GM18867 (cell line): ENCODE data around the gene SMIM45.

Experiments used
- ATAC-seq: cut with Tn5 transposase; IDR thresholded peaks from one replicate; pipeline ENCODE4 v1.9.1; 2021; ENCODE audit warnings: mild to moderate bottlenecking, moderate library complexity; ENCODE audit not compliant: unreplicated experiment

Gene SMIM45

DNA sequence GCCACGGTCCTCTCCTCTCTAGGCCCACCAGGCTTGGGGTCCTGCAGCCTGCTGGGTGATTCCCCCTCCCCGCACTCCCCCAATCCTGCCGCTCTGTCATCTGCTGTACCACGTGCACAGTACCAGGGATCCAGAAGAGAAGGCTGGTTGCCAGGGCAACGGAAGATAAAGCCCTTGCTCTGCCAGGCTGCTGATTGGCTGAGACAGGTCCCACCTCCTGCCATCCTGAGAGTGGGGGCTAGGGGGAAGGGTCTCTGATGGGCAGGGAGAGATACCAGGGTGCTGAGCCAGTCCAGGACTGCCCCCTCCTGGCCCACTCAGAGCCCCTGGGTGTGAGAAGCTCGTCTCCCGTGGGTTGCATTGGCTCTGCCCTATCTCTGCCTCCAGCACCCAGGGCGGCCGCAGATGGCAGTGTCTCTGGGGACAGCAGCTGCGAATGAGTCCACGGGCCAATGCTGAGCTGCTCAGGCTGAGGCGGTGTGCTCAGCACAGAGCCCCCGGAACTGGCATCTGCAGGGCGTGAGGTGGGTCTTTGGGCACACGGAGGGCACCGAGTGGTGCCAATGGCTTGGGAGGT is at the start of gene SMIM45:
TSS of gene SMIM45 (plus strand) at position 253 of the 577 bp plus-strand sequence.
- ATAC-seq: no peak

DNA sequence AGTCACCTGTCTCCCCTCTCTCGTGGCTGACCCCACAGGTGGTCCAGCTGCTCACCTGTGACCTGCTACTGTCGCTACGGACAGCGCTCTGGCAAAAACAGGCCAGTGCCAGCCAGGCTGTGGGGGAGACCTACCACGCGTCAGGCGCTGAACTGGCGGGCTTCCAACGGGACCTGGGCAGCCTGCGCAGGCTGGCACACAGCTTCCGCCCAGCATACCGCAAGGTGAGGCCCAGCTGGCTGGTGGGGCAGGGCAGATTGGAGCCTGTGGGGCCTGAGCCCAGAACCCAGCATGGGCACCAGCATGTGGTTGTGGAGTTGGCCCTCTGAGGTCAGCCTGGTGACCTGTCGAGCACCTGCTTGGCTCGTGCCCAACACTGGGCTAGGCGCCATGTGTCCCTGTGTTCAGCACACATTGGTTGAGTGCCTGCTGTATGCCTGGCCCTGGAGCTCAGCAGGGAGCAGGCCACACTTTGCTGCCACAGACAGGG is 49.0 kb upstream of the SMIM45 start:
- ATAC-seq: no peak

DNA sequence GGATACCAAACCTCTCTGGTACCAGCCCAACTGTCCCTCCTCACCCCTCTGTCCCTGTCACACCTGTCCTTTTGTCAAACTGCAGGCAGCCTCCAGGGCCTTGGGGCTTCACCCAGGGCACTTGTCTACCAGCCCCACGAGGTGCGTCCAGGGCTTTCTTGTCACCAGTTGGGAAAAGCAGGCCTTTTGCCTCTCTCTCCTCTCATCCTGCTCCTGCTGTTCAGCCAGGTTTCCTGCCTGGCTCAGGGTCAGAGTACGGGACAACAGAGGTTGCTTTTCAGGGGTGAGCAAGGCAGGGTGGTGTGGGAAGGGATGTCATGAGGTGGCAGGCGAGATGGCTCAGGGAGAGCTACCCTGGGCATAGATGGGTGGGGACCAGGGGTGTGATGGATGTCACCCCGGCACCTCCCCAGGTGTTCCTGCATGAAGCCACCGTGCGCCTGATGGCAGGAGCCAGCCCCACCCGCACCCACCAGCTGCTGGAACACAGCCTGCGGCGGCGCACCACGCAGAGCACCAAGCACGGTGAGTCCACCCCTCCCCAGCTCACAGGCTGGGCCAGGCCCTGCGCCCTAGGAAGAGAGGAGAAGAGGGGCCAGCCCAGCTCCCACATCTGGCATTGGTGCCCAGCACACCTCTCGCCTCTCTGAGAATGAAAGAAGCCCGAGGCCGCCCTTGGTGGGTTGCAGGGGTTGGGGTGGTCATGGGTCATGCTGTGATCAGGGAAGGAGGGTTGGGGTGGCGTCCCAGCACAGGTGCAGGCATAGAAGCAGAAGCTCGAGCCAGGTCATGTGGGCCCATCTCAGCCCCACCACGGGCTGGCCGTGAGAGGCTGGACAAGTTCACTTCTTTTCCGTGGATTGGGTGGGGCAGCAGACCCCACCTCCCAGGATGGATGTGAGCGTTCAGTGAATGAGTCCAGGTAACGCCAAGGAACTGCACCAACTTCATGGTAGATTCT is 47.2 kb upstream of the SMIM45 start:
- ATAC-seq: no peak

DNA sequence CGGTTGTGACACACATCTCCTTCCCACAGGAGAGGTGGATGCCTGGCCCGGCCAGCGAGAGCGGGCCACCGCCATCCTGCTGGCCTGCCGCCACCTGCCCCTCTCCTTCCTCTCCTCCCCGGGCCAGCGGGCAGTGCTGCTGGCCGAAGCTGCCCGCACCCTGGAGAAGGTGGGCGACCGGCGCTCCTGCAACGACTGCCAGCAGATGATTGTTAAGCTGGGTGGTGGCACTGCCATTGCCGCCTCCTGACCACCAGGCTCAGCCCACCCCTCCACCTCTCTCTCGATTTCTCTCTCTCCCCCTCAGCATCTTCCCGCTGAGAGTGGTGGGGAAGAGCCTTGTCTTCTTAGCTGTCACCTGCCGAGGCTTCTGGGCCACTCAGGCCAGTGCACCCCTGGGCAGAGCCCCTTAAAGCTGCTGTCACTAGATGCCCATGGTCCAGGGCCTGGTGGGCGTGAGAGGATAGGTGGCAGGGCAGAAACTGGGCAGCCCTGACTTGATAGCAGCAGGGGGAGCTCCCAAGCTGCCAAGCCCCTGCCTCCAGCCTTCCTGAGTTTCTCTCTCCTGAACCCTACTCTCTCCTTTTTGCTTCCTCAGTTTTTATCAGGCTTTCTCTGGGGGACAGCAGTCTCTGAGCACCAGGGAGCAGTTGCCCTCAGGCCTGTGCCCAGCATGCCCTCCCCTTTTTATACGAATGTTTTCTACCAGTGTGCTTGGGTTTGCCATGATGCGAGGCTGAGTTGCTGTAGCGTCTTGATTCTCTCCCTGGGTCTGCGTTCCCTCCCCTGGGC is 46.3 kb upstream of the SMIM45 start:
- no peak for ATAC-seq

DNA sequence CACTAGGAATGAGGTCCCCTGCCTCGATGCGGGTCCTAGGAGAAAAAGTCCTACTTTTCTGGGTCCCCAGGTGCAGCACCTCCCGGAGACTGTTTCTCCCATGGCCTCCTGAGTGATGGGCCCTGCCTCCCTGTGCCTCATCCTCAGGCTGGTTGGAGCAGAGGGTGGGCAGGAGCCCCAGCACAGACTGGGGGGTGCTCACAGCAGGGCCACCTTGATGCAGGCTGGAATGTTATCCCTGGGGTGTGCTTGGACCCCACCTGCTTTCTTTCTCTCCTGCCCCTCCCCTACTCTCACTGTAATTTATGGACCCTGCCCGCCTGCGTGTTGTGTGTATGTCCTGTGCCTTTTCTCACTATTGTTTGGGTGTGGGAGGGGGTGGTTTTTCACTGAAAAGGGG is 45.1 kb upstream of the SMIM45 start:
- no peak for ATAC-seq

DNA sequence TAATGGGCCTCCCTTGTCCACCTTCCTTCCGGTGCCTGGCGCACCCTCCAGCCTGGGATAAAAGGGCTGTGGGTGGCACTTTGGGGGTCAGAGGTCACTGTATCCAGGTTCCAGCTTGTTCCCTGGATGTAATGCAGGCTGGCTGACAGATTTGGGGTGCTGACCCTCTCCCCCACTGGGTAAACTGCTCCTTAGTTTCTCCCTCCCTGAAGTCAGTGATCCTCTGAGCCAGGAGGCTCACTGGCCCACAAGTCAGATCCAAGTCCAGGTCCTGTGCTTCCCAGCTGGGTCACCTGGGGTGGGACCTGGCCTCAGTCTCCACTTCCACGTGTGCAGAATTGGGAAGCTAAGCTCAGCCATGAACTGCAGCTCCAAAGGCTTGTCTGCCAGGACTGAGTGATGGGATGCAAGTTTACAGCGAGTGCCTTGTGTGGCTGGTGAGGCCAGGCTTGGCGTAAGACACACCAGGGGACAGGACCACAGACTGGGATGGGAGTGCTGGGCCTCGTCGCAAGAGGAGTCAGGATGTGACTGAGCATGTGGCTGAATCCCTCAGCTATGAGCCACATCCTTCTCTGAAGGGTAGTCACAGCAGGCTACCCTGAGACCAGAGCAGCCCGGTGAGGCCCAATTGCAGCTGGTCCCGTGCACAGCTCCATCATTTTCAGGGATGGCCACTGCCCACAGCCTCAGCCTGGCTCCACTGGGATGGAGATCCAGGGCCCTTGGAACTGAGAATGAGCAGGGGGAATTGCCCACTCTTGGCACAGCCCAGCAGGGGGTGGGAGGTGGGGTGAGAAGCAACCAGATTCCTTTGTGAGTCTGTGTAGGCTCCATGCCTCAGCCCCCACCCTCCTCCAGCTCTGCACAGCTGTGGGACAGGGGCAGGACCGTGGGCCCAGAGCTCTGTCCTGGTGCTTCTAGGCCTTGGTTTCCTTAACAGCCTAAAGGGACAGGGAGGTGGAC is 44.2 kb upstream of the SMIM45 start:
- ATAC-seq: no peak

DNA sequence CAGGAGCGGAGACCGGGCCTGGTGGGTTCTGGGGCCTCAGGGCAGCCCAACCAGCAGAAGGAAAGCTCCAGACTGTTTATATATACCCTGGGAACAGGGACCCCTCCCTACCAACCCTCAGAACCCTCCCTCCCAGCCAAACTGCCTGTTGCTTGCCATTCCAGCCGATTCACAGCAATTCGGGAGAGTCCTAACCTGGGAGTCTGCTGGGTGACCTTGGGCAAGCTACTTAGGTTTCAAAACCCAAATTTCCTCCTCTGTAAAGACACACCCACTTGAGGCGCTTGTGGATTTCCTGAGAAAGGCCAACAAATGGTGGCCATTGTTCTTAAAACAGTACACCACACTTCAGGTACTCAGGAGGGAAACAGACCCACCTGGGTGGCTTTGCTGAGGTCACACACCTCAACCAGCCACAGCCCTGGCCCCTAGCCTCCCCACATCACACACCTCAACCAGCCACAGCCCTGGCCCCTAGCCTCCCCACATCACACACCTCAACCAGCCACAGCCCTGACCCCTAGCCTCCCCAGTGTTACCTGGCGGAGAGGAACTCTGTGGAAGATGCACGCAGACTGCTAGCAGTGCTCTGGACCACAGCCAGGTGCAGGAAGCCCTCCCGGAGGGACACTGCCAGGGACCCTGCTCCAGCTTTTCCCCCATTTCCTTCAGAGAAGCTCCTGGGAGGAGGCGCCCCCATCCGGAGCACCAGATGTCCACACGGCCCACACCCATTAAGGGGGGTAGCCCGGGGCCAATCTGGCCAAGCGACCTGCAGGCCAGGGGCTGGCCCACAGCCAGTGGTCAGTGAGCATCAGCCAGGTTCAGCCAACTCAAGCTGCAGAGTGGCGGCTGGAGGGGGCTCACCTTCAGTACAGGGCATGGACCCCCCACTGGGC is 43.3 kb upstream of the SMIM45 start:
- ATAC-seq: no peak

DNA sequence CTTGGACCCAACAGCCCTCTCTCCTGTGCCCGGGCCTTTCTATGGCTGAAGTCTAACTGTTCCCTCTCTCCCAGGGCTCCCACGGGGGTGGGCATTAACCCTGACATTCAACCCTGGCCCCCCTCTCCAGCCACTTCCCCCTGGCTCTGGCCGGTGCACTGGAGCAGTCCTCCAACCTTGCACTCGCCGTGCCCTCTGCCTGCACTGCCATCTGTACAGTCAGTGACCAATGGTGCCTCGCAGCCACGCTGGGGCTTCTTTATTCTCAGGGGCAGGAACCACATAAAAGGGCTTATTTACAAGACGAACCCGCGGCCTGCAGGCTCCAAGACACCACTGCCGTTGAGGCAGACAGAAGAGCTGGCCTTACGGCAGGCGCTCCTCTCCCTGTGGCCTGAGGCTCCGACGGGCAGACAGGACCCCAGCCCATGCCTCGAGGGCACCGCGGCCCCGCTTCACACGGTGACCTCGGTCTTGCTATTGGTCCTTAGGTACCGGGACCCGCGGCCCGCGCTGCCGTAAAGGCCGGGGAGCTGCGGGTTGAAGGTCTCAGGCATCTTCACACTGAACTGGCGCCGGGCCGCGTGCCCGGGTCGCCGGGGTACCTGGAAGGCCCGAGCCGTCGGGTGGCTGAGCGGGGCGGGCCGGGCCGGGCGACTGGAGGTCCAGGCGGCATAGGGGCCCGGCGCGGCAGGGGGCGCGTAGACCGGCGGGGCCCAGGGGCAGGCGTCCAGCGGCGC is 42.5 kb upstream of the SMIM45 start:
- no peak for ATAC-seq

DNA sequence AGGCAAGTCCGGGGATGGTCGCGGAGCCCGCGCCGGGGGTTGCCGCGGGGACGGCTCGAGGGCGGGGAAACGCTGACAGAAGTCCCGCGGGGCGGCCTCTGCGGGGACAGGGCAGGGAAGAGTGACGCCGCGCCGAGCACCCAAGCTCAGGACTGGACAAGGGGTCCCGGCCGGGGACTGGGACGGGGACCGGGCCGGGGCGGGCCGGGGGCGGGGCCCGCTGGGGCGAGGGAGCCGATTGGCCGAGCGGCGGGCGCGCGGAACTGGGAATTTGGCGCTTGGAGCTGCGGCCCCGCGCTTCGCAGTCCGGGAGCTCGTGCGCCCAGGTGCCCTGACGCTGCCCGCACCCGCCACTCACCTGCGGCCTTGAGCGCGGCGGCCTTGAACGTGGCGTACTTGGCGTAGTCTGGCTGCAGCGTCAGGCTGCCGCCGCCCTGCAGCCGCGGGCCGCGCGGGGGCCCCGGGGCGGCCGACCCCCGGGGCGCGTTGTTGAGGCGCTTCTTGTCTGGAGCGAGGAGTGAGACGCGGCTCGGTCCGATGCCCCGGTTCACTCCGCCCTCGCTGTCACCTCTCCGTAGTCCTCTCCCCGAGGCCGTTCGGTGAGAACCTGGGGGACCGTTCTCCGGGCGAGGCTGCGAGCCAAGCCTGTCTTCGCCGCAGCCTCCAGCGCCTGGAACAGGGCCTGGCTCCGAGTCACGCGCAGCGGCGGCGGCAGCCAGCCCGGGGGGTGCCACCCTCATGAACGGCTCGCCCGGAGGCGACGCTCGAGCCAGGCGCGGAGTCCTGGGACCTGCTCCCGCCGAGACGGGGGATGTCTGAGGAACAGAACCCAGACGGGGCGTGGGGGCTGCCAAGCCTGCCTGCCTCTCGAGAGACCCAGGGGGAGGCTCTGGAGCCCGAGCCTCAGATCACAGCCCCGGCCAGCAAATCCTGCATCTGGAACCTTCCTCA is 41.6 kb upstream of the SMIM45 start:
- ATAC-seq: no peak

DNA sequence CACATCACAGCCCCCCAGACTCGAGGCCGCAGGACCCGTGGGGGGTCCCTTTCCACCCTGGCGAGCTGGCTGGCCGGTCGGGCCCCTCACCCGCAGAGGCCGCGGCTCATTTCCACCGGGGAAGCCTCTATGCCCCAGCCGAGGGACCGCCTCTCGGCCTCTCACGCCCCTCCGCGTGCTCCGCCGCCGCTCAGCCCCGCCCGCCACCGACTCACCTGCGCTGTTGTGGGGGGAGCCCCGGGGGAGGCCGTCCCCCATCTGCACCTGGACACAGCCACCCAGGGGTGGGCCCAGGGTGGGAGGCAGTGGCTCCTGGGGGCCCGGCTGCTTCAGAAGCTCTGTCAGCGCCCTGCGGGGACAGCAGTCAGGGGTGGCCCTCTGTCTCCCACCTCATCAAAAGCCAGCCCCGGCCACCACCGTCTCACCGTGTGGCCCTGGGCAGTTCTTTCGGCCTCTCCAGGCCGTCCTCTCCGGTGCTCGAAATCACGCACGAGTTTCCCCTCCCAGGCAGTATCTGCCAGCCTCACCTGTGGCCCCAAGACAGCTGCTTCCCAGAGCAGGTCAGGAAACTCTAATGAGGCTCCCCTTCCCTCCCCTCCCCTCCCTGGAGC is 40.8 kb upstream of the SMIM45 start:
- no peak for ATAC-seq

DNA sequence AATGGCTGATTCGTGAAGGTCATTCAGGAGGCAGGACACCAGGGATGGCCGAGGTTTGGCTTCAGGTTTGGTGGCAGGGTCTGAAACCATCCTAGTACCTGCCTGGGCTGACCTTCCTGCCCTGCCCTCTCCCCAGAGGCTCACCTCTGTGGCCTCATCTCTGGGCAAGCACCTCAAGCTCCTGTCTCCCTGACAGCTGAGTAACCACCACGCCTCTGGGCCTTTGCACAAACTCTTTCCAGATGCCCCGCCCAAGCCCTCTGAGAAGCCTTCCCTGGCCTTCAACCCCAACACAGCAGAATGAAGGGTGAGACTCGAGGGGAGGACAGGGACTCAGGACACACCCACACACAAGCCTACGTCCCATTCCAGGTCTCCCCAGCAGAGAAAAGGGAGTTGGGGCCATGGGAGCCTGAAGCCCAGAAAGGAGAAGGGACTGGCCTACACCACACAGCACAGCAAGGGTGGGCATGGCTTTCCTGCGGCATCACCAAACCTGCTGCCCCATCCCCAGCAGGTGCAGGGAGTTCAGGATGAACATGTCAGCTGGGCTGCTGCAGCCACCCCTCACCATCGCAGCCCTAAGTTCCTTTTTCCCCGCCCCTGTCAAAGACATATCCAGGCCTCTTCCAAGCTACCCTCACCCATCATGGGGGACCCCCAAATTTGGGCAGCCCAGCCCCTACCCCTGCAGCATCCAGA is 39.5 kb upstream of the SMIM45 start:
- no peak for ATAC-seq

DNA sequence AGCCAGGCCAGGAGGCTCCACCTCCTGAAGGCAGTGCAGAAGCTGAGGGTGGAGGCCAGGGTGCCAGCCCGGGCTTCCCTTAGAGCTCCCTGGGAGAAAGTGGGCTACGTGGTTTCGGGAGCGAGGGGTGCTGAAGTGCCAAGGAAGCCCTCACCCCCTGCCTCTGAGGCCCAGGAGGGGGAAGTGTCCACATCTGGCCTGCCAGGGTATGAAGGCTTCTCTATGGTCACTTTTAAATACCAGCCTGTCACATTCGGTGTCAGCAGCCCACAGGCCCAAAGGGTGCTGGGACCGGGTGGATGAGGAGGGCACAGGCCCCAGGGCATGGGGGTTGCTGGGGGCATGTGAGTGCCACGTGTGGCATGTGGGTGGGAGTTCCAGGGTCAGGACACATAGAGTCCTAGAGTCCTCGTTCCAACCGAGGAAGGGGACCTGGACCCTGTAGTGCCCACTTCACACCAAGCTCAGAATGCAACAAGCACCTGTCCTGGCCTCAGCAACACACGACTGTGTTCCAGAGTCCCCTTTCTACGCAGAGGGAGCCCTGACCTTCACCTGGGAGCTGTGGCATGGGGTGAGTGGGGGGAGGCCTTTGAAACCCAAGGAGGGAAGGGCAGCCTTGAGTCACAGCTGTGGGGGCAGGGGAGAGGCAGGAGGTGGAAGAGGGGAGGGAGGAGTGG is 38.8 kb upstream of the SMIM45 start:
- no peak for ATAC-seq

DNA sequence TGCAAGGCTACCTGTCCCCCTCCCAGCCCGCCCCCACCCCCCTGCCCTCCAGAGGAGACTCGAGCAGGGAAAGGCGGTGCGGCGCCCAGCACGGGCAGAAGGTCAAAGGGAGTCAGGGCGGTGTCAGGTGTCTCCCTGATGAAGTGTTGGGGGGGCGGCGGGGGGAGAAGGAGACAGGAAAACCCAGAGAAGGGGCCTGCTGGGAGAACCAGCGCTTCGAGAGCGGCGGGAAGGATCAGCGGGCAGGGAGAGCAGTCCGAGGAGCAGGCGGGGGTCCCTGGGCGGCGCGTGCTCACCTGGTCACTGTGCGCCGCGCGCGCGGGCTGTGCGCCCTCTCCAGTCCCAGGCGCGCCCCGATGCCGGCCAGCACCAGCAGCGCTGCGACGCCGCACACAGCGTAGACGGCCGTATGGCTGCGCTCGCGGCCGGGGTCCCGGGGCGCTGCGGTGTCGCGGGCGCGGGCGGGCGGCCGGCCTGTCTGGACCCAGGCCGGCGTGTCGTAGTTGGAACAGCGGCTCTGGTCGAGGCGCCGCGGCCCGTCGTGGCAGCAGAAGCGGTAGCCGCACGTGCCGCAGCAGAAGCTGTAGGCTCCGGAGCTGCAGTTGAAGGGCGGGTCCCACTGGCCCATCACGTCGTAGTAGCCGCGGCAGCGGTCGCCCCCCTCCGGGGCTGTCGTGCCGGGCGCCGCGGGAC is 38.0 kb upstream of the SMIM45 start:
- ATAC-seq: no peak

DNA sequence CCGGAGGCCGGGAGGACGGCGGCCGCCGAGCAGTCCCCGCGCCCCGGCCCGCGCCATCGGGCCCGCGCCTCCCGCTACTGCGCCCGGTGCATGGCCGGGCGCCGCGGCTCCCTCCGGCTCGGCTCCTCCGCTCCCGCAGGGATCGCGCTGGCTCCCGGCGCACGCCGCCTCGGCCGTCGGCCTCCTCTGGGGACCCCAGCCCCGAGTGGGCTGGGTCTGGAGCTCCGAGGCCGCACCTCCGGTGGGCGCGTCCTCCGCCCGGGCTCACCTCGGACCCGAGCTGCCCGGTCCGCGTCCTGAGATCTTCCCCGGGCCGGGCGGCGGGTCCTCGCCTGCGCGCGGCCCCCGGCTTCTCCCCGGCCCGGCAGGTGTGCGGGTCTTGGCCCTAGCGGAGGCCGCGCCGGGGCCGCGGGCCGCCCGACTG is 37.3 kb upstream of the SMIM45 start:
- ATAC-seq: no peak
